GM19240 (cell line): ENCODE results near the gene SUCLG2.
"Not testable (repeated sequence)": the region's sequence is repeated elsewhere in the genome, so short reads cannot be mapped to it uniquely, and the experiment has no call there.

ENCODE experiments used
- DNase-seq: peaks from one replicate; pipeline ENCODE4 v3.0.0; 2011; ENCODE audit warnings: low spot score; ENCODE audit not compliant: insufficient read length

SUCLG2 gene

DNA sequence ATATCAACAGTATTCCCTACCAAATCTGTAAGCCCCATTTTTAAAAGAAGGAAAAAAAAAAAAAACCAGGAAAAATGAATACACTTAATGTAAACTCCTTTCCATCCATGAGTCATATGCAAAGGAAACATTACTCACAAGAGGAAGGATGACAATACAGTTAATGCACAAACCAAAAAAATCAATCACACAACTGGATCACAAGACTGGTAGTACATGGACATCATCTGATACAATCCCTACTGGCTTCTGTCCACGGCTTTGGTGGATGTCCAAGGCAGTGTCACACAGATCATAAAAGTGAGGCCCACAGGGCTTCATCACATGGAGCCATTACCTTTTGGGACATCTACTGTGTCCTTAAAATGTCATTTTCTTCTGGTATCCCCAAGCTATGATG, 44.0 kb downstream of the SUCLG2 start:
- no peak for DNase-seq

DNA sequence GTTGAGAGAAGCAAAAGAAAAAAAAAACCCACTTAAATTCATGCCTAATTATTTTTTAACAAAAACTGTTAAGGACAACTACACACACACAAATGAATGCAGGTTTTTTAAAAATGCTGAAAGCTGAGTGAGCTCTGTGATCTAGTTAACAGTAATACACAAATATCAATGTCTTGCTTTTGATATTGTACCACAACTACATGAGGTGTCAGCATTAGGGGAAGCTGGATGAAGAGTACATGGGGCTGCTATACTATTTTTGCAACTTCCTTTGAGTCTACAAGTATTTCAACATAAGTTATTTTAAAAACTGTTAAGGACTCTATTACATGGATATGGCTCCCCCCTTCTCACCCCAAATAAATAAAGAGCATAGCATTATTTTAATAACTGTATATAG, 44.7 kb downstream of the SUCLG2 start:
- DNase-seq: no peak

- DNase-seq: no peak
Observed at GRCh38 chr3:67608034-67608433, 46.4 kb downstream of the SUCLG2 start.

- no peak for DNase-seq
Observed at GRCh38 chr3:67605377-67605776, 49.0 kb downstream of the SUCLG2 start.

GRCh38 chr3:67602816-67603215, 51.6 kb downstream of the SUCLG2 start:
- DNase-seq: no peak

GRCh38 chr3:67601919-67602608, 52.3 kb downstream of the SUCLG2 start:
- no peak for DNase-seq

- no peak for DNase-seq
Observed at GRCh38 chr3:67601385-67601784, 53.0 kb downstream of the SUCLG2 start.

DNA sequence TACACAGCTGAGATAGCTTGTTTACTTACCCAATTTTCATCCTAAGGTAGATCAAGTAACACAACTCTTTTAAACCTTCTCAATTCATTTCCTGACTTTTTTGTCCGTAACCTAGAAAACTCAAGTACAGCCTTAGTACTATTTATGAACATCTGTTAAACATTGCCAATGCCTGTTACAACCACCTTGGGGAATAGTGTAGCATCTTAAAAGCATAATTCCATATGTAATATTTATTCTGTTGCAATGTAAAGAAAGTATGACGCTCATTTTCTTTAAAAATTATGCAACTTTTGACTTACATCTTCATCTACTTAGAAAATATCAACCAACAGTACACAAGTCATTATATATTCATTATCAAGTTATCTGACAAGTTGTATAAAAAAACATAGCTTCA, 54.6 kb downstream of the SUCLG2 start:
- no peak for DNase-seq

DNA sequence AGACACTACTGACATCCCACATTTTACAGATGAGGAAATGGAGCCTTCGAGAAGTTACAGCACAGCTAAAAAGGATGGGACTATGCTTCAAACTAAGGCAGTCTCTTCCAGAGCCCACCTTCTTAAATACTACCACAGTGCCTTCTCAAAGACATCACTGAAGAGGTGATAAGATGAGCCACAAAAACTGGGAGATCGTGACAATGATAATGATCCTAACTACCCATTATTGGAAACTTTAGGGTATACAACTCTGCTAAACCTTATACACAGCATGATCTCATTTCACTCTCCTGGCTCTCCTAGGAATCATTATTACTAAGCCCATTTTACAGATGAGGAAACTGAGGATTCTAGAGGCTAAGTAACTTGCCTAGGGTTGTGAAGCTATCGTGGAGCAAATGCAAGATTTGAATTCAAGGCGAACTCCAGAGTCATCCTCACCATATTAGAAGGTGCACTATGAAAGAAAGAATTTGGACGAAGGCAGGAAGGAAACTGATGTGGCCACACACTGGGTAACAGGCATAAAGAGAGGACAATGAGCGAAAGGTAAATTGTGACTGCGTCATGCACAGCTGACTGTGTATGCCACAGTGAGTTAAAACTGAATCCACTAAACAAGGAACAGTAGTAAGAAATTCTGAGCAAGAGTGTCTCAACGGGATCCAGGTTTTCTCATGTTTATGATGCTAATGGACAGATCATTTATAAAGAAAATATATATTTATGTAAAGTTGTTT, 55.4 kb downstream of the SUCLG2 start:
- no peak for DNase-seq

DNA sequence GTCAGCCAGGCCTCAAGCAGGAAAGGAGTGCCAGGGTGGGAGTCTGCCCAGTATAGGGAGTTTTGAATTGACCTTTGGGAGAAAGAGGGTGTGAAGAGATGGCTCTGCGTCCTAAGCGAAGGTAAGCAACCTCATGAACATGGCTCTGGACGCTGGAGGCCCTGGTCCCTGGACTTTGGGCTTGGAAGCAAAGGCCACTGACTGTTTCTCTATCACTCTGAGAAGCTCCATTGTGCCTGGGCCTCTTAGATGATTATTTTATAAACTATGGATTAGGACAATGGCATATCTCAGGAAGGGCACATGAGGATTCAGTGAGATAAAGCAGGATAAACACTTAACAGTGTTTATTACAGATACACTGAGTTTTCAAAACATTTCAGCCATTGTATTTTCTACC, 59.0 kb downstream of the SUCLG2 start:
- no peak for DNase-seq

DNA sequence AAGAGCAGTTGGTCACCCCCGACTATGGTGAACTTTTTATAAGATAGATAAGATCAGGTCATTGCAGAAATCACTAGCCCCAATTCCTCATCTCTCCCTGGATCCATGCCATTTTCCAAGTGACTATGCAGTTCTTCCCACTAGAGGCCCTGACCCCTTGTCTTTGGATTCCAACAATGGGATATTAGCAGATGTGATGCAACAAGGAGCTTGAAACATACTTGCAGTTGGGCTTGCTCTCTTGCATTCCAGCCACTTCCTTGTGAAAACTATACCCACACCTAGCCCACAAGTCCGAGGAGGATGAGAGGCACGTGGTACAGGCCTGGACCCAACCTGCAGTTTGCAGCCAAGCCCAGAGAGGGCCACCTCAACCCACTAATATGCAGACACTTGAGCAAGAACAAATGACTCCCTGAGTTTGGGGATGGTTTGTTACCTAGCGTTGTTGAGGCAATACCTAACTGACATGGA, 60.6 kb downstream of the SUCLG2 start:
- no peak for DNase-seq

GRCh38 chr3:67592057-67592456, 62.4 kb downstream of the SUCLG2 start:
- no peak for DNase-seq

- DNase-seq: no peak
Observed at GRCh38 chr3:67587811-67588210, 66.6 kb downstream of the SUCLG2 start.

- DNase-seq: no peak
Observed at GRCh38 chr3:67587301-67587700, 67.1 kb downstream of the SUCLG2 start.

DNA sequence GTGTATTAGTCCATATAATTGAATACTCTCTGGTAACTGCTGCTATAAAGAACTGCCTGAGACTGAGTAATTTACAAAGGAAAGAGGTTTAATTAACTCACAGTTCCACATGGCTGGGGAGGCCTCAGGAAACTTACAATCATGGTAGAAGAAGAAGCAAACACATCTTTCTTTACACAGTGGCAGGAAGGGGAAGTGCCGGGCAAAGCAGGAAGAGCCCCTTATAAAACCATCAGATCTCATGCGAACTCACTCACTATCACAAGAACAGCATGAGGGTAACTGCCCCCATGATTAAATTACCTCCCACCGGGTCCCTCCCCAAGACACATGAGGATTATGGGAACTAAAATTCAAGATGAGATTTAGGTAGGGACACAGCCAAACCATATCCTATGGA, 69.8 kb downstream of the SUCLG2 start:
- DNase-seq: not testable (repeated sequence)

GRCh38 chr3:67580430-67581000, 73.9 kb downstream of the SUCLG2 start:
- no peak for DNase-seq

DNA sequence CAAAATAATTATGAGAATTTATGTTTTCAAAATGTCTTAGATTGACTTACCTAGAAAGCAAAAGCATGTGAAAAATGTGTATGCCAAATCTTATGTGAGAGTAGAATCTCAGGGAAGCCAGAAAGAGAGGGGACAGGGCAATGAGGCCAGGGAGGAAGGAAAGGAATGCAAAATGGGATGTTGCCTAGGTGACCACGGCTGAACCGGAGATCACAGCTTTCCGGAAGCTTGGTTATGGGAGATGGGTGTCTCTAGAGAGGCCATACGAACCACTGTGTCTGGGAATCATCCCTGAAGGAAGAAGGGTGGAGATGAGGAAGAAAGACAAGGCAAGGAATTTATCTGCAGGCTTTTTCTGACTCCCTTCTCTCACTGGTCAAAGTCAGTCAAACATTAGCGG, 76.0 kb downstream of the SUCLG2 start:
- no peak for DNase-seq

- DNase-seq: no peak
Observed at GRCh38 chr3:67576441-67576840, 78.0 kb downstream of the SUCLG2 start.

DNA sequence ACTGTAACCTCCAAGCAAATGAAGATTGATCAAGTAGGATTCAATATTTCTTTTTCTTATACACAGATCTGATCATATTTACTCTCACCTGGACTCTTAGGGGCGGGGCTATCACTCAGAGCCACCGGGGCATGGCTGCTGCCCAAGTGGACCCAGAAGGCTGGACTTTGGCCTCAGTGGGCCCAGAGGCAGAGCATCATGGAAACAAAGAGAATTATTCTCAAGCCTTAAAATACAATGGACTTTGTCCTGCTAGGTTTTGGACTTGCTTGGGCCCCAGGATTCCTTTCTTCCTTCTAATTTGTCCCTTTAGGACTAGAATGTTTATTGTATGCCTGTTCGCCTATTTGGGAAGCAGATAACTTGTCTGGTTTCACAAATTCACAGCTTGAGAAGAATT, 85.1 kb downstream of the SUCLG2 start:
- DNase-seq: no peak

DNA sequence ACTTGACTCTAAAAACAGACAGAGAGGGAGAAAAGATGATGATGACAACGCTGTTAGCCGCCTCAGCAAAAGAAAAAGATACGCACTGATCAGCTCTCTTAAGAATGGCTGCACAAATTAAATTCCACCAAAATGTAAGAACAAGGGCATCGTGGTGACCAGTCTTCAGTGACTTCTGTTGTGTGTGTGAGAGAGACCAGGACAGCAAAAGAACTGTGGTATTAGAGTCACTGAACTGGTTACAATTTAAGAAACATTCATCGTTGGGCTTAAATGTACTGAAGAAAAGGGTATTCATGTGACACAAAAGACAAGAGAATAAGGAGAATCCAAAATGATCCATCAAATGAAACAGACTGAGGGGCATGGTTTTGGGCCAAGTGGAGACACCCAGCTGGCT, 86.5 kb downstream of the SUCLG2 start:
- DNase-seq: no peak

GRCh38 chr3:67564973-67565372, 89.4 kb downstream of the SUCLG2 start:
- DNase-seq: no peak

GRCh38 chr3:67564008-67564407, 90.4 kb downstream of the SUCLG2 start:
- no peak for DNase-seq
